ENCODE results near the gene CLEC2L. TPM values are rescaled to one million over a fixed set of nuclear protein-coding genes. Genes with fewer than 3 reads are reported as not detected.

The CLEC2L gene
- total RNA-seq, 1 experiment from 2014 or later = not detected

DNA sequence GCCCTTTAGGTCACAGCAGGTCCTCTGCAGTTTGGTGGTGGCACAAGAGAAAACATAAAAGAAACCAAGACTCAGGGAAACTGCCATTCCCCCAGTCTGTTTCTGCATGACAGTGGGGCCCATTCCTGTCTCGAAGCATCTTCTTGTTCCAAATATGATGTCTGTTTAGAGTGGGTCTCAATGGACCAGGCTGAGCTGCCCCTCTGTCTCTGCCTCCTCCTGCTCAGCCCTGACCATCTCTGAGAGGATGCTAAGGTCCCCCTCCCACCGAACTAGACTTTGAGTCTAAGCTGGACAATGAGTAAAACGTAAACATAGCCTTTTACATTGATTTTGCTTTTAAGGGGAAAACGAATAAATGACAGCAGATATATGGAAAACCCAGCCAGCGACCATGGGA is 40.4 kb downstream of the CLEC2L start:
- Histone ChIP-seq H3K4me3 (ENCODE audit: low read depth, low read length, poor library complexity, severe bottlenecking) (no peak overlapping the region), H3K9me3 (ENCODE audit: low read depth, low read length, poor library complexity, severe bottlenecking) (no peaks in the 10 kb centered on the region), H3K27ac (ENCODE audit: low read depth, low read length, poor library complexity, severe bottlenecking) (no peak overlapping the region), H3K36me3 (ENCODE audit: insufficient read depth, low read length, poor library complexity, severe bottlenecking) (no peaks in the 10 kb centered on the region), H3K27me3 (replicated peaks; ENCODE audit: insufficient read depth, low read depth, low read length, poor library complexity) (no peaks in the 10 kb centered on the region), H3K4me1 (ENCODE audit: insufficient read depth, low read length, poor library complexity, severe bottlenecking) (no peaks in the 10 kb centered on the region)
- ChIA-PET CTCF (no interaction called here), POLR2A (ENCODE audit: low non-redundant PET) (no interaction called here)
- intact Hi-C loops (cut with micrococcal nuclease; ENCODE audit: unreplicated experiment) = no loop called here
- BruUV-seq (replicated peaks) = no TSS peak
- no peak for DNase-seq (ENCODE audit: low spot score)
- TF ChIP-seq EZH2 (IDR thresholded peaks at IDR 0.05; ENCODE audit: borderline replicate concordance, low read depth, low read length, poor library complexity, severe bottlenecking) = no peak
- TF ChIP-seq, protein P1, sequence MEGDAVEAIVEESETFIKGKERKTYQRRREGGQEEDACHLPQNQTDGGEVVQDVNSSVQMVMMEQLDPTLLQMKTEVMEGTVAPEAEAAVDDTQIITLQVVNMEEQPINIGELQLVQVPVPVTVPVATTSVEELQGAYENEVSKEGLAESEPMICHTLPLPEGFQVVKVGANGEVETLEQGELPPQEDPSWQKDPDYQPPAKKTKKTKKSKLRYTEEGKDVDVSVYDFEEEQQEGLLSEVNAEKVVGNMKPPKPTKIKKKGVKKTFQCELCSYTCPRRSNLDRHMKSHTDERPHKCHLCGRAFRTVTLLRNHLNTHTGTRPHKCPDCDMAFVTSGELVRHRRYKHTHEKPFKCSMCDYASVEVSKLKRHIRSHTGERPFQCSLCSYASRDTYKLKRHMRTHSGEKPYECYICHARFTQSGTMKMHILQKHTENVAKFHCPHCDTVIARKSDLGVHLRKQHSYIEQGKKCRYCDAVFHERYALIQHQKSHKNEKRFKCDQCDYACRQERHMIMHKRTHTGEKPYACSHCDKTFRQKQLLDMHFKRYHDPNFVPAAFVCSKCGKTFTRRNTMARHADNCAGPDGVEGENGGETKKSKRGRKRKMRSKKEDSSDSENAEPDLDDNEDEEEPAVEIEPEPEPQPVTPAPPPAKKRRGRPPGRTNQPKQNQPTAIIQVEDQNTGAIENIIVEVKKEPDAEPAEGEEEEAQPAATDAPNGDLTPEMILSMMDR (conservative IDR thresholded peaks at IDR 0.05; ENCODE audit: low read depth, low read length) = no peak

DNA sequence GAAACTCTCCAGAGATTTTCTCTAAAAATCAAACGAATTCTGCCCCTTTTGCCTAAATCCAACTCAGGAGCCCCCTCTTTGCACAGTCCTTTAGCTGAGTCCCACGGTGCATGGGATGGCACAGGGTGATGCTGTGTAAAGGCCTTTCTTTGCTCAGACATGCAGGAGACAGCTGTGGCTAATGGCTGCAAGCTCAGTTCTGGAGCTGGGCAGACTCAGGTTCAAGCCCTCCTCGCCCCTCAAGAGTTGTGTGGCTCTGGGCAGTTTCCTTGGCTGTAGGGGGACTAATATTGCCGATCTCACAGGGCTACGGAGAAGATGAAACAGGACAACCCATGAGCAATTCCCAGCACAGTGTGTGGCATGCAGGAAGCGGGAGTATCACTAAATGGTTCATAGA is 42.6 kb downstream of the CLEC2L start:
- Histone ChIP-seq H3K4me3 (ENCODE audit: low read depth, low read length, poor library complexity, severe bottlenecking) (no peak overlapping the region), H3K9me3 (ENCODE audit: low read depth, low read length, poor library complexity, severe bottlenecking) (no peaks in the 10 kb centered on the region), H3K27ac (ENCODE audit: low read depth, low read length, poor library complexity, severe bottlenecking) (no peak overlapping the region), H3K36me3 (ENCODE audit: insufficient read depth, low read length, poor library complexity, severe bottlenecking) (no peaks in the 10 kb centered on the region), H3K4me1 (ENCODE audit: insufficient read depth, low read length, poor library complexity, severe bottlenecking) (no peaks in the 10 kb centered on the region), H3K27me3 (replicated peaks; ENCODE audit: insufficient read depth, low read depth, low read length, poor library complexity) (no peaks in the 10 kb centered on the region)
- intact Hi-C loops (cut with micrococcal nuclease; ENCODE audit: unreplicated experiment) = no loop called here
- ChIA-PET POLR2A (ENCODE audit: low non-redundant PET) (no interaction called here), CTCF (no interaction called here)
- no TSS peak for BruUV-seq (replicated peaks)
- DNase-seq (ENCODE audit: low spot score) = no peak
- TF ChIP-seq, protein P1 (conservative IDR thresholded peaks at IDR 0.05; ENCODE audit: low read depth, low read length) = no peak
- no peak for TF ChIP-seq EZH2 (IDR thresholded peaks at IDR 0.05; ENCODE audit: borderline replicate concordance, low read depth, low read length, poor library complexity, severe bottlenecking)

- Histone ChIP-seq H3K4me1 (ENCODE audit: insufficient read depth, low read length, poor library complexity, severe bottlenecking) (no peaks in the 10 kb centered on the region), H3K4me3 (ENCODE audit: low read depth, low read length, poor library complexity, severe bottlenecking) (no peak overlapping the region), H3K36me3 (ENCODE audit: insufficient read depth, low read length, poor library complexity, severe bottlenecking) (no peaks in the 10 kb centered on the region), H3K9me3 (ENCODE audit: low read depth, low read length, poor library complexity, severe bottlenecking) (no peaks in the 10 kb centered on the region), H3K27me3 (replicated peaks; ENCODE audit: insufficient read depth, low read depth, low read length, poor library complexity) (no peaks in the 10 kb centered on the region), H3K27ac (ENCODE audit: low read depth, low read length, poor library complexity, severe bottlenecking) (no peak overlapping the region)
- CTCF ChIA-PET = no interaction called here
- no TSS peak for BruUV-seq (replicated peaks)
- intact Hi-C loops (cut with micrococcal nuclease; ENCODE audit: unreplicated experiment) = no loop called here
- no peak for TF ChIP-seq EZH2 (IDR thresholded peaks at IDR 0.05; ENCODE audit: borderline replicate concordance, low read depth, low read length, poor library complexity, severe bottlenecking)
- TF ChIP-seq, protein P1 (conservative IDR thresholded peaks at IDR 0.05; ENCODE audit: low read depth, low read length) = no peak
- POLR2A ChIA-PET (ENCODE audit: low non-redundant PET) = no interaction called here
- DNase-seq (ENCODE audit: low spot score) = no peak
These were observed 43.5 kb downstream of the CLEC2L start for GRCh38 chr7:139566736-139567646.

Data from A673 (cell line).